K562 (cell line): ENCODE measurements around the gene ZNF554. TPM values are rescaled to one million over a fixed set of nuclear protein-coding genes. Genes with fewer than 3 reads are reported as not detected.
A peak's percentile ranks its signal among the peaks of the same experiment; 100 is the strongest.

ENCODE experiments used
- DDX20 ChIP-seq: fragments of 450-650 bp; IDR thresholded peaks from 2 replicates; pipeline ENCODE4 v1.6.1; 2016; ENCODE audit warnings: missing genetic modification characterization, low read depth, mild to moderate bottlenecking, missing compliant biosample characterization, moderate library complexity
- FOS ChIP-seq: IDR thresholded peaks from 3 replicates; pipeline ENCODE4 v1.6.1; 2011; ENCODE audit not compliant: insufficient read length; ENCODE audit errors: extremely low read depth
- FOXK2 ChIP-seq, 2 experiments: fragments of 450-650 bp; IDR thresholded peaks in 1 of 2; conservative IDR thresholded peaks in 1 of 2; 2 replicates each; pipeline ENCODE4 v1.6.1; 2016; ENCODE audit warnings: low read depth in 2 of 2, mild to moderate bottlenecking in 1 of 2
- HDAC2 ChIP-seq: fragments of 450-650 bp; IDR thresholded peaks from 2 replicates; pipeline ENCODE4 v1.6.1; 2016; ENCODE audit warnings: mild to moderate bottlenecking
- ZNF583 ChIP-seq: fragments of 250-450 bp; sonication (Bioruptor Pico); IDR thresholded peaks from 2 replicates; pipeline ENCODE4 v1.4.0; 2020
- polyA plus RNA-seq, 8 experiments: library from polyadenylated mRNA; depleted of rRNA in 4 of 8; stranded (reverse) in 5 of 8; unstranded in 3 of 8; fragments of >200 nt; fragmentation: Nextera tagmentation in 2 of 8; fragmentation: Illumina TruSeq in 1 of 8; extraction: Ambion mirVana in 2 of 8; extraction: Trizol in 1 of 8; gene quantifications; 2 replicates each; pipeline versions ENCODE4 v1.2.1 to v1.2.3, GENCODE V29; 2011 to 2014; ENCODE audit warnings: inconsistent platforms in 1 of 8, missing spikeins in 1 of 8
- total RNA-seq, 7 experiments: library from RNA; depleted of rRNA in 6 of 7; stranded (reverse); fragments of >200 nt in 6 of 7; fragmentation: Illumina TruSeq in 2 of 7; extraction: Trizol in 2 of 7; gene quantifications; 2 replicates each; pipeline versions ENCODE4 v1.2.1 to v1.2.3, GENCODE V29; 2011 to 2021; ENCODE audit warnings: low replicate concordance in 1 of 7
- TF ChIP-seq, protein P1 (sequence below), 2 experiments: fragments of 450-650 bp in 1 of 2; sonication (generic) in 1 of 2; formaldehyde crosslinking in 1 of 2; IDR thresholded peaks; 2 replicates each; pipeline versions ENCODE4 v1.7.1 to v1.9.0; 2016 to 2022; ENCODE audit warnings: inconsistent platforms in 1 of 2, mild to moderate bottlenecking in 1 of 2, missing genetic modification reagents in 1 of 2
- TF ChIP-seq, protein P2 (sequence below): fragments of 450-650 bp; IDR thresholded peaks from 2 replicates; pipeline ENCODE4 v1.7.1; 2018; ENCODE audit warnings: mild to moderate bottlenecking, low read depth; ENCODE audit not compliant: partially characterized antibody
- TF ChIP-seq, protein P3 (sequence below): fragments of 450-650 bp; IDR thresholded peaks from 2 replicates; pipeline ENCODE4 v1.6.1; 2016
- TF ChIP-seq, protein P4 (sequence below), 2 experiments: fragments of 450-650 bp in 1 of 2; sonication (generic) in 1 of 2; formaldehyde crosslinking; conservative IDR thresholded peaks; 2 replicates each; pipeline versions ENCODE4 v1.4.0 to v1.8.1; 2020 to 2022; ENCODE audit warnings: mild to moderate bottlenecking in 1 of 2, missing genetic modification reagents in 1 of 2
- TF ChIP-seq, protein P5 (sequence below): fragments of 250-450 bp; sonication (Bioruptor Pico); IDR thresholded peaks from 2 replicates; pipeline ENCODE4 v1.8.0; 2021; ENCODE audit warnings: borderline replicate concordance, mild to moderate bottlenecking, moderate library complexity; ENCODE audit not compliant: poor library complexity, severe bottlenecking

Gene ZNF554
- total and polyA plus RNA-seq, 9 of the 15 experiments (the other 6 are each of a cell fraction or from before 2014, with no cell fraction given), result 0.07 to 1.8 (median 1.1) TPM

DNA sequence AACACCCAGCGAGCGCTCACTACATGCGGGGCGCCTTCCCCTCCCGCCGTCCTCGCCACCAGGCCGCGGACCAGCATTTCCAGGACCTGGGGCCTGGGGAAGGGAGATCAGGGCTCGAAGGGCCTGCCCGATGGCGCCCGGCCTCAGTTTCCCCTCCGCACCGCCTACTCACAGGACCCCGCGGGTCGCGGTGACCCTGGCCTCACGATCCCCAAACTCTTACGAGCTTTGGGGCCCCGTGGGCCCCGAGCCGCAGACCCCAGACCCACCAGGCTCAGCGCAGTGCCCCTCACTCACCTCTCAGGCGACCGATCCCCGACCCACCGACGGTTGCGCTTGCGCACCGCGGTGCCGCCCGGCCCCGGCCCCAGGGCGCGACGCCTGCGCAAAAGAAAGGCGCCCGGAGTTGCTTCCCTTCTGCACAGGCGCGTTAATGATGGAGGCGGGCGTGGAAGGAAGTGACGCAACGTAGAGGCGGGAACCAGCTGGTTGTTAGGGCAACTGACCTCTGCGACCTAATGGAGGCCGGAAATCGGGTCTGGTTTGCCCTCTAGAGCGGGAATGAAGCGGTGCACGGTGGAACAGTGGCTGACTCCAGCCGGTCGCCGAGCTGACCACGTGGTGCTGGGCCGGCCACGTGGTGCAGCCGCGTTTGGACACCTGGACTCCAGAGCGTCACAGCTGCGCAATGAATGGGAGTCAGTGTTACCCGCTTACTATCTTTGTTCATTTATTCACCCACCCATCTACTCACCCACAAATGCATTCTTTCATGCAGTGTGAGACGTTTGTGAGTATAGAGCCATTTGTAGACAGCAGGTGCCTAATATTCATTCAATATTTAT, 36.5 kb upstream of the ZNF554 start, which contains the start of gene SGTA (continued):
- TF ChIP-seq, protein P1, sequence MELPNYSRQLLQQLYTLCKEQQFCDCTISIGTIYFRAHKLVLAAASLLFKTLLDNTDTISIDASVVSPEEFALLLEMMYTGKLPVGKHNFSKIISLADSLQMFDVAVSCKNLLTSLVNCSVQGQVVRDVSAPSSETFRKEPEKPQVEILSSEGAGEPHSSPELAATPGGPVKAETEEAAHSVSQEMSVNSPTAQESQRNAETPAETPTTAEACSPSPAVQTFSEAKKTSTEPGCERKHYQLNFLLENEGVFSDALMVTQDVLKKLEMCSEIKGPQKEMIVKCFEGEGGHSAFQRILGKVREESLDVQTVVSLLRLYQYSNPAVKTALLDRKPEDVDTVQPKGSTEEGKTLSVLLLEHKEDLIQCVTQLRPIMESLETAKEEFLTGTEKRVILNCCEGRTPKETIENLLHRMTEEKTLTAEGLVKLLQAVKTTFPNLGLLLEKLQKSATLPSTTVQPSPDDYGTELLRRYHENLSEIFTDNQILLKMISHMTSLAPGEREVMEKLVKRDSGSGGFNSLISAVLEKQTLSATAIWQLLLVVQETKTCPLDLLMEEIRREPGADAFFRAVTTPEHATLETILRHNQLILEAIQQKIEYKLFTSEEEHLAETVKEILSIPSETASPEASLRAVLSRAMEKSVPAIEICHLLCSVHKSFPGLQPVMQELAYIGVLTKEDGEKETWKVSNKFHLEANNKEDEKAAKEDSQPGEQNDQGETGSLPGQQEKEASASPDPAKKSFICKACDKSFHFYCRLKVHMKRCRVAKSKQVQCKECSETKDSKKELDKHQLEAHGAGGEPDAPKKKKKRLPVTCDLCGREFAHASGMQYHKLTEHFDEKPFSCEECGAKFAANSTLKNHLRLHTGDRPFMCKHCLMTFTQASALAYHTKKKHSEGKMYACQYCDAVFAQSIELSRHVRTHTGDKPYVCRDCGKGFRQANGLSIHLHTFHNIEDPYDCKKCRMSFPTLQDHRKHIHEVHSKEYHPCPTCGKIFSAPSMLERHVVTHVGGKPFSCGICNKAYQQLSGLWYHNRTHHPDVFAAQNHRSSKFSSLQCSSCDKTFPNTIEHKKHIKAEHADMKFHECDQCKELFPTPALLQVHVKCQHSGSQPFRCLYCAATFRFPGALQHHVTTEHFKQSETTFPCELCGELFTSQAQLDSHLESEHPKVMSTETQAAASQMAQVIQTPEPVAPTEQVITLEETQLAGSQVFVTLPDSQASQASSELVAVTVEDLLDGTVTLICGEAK (IDR thresholded peaks at IDR 0.05), result peak; percentile 97
- TF ChIP-seq, protein P1 (CRISPR knock-in tag; IDR thresholded peaks at IDR 0.05), result peak; percentile 78
- TF ChIP-seq, protein P2, sequence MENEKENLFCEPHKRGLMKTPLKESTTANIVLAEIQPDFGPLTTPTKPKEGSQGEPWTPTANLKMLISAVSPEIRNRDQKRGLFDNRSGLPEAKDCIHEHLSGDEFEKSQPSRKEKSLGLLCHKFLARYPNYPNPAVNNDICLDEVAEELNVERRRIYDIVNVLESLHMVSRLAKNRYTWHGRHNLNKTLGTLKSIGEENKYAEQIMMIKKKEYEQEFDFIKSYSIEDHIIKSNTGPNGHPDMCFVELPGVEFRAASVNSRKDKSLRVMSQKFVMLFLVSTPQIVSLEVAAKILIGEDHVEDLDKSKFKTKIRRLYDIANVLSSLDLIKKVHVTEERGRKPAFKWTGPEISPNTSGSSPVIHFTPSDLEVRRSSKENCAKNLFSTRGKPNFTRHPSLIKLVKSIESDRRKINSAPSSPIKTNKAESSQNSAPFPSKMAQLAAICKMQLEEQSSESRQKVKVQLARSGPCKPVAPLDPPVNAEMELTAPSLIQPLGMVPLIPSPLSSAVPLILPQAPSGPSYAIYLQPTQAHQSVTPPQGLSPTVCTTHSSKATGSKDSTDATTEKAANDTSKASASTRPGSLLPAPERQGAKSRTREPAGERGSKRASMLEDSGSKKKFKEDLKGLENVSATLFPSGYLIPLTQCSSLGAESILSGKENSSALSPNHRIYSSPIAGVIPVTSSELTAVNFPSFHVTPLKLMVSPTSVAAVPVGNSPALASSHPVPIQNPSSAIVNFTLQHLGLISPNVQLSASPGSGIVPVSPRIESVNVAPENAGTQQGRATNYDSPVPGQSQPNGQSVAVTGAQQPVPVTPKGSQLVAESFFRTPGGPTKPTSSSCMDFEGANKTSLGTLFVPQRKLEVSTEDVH, result peak; percentile 90
- TF ChIP-seq, protein P3, sequence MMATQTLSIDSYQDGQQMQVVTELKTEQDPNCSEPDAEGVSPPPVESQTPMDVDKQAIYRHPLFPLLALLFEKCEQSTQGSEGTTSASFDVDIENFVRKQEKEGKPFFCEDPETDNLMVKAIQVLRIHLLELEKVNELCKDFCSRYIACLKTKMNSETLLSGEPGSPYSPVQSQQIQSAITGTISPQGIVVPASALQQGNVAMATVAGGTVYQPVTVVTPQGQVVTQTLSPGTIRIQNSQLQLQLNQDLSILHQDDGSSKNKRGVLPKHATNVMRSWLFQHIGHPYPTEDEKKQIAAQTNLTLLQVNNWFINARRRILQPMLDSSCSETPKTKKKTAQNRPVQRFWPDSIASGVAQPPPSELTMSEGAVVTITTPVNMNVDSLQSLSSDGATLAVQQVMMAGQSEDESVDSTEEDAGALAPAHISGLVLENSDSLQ, result peak; percentile 65
- TF ChIP-seq, protein P4, sequence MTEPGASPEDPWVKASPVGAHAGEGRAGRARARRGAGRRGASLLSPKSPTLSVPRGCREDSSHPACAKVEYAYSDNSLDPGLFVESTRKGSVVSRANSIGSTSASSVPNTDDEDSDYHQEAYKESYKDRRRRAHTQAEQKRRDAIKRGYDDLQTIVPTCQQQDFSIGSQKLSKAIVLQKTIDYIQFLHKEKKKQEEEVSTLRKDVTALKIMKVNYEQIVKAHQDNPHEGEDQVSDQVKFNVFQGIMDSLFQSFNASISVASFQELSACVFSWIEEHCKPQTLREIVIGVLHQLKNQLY (CRISPR knock-in tag; conservative IDR thresholded peaks at IDR 0.05), result peak in 1 of 2 experiments; percentile 94; a peak in 1 of 4 replicates
- no peak for TF ChIP-seq DDX20 (tag)
- peak; percentile 67 to 84; a peak in 3 of 4 replicates for TF ChIP-seq FOXK2 (conservative IDR thresholded peaks at IDR 0.05 in 1 of 2, IDR thresholded peaks at IDR 0.05 in 1 of 2; ENCODE audit: low read depth in 2 of 2)
- TF ChIP-seq HDAC2, result peak; percentile 76; the same call in 1 of the 2 replicates
- TF ChIP-seq ZNF583 (CRISPR knock-in tag), result no peak
- TF ChIP-seq, protein P5, sequence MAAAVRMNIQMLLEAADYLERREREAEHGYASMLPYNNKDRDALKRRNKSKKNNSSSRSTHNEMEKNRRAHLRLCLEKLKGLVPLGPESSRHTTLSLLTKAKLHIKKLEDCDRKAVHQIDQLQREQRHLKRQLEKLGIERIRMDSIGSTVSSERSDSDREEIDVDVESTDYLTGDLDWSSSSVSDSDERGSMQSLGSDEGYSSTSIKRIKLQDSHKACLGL, result peak; percentile 95
- peak; percentile 85 for TF ChIP-seq FOS
